Neural progenitor cell (in vitro differentiated cells): ENCODE measurements around the gene TSTD1.

Experiments
- CTCF ChIP-seq: fragments of 200-600 bp; sonication (generic); IDR thresholded peaks from 2 replicates; pipeline ENCODE4 v1.5.1; 2017; ENCODE audit warnings: antibody characterized with exemption, mild to moderate bottlenecking
- EZH2 ChIP-seq: fragments of 200-600 bp; sonication (generic); IDR thresholded peaks from 2 replicates; pipeline ENCODE4 v1.6.1; 2017; ENCODE audit warnings: antibody characterized with exemption, mild to moderate bottlenecking, moderate library complexity

GRCh38 chr1:161039546-161039945 is 782 bp upstream of the TSTD1 start:
- TF ChIP-seq EZH2, result no peak
- TF ChIP-seq CTCF, result no peak
